HG02763 (cell line): ENCODE measurements around the gene TBC1D8.

Experiments used
- ATAC-seq: cut with Tn5 transposase; IDR thresholded peaks from one replicate; pipeline ENCODE4 v1.9.1; 2021; ENCODE audit warnings: mild to moderate bottlenecking, moderate library complexity; ENCODE audit not compliant: unreplicated experiment

The TBC1D8 gene

GRCh38 chr2:101162561-101163330, 11.6 kb upstream of the TBC1D8 start:
- ATAC-seq: no peak

- ATAC-seq: no peak
Observed at GRCh38 chr2:101161658-101162057, 10.5 kb upstream of the TBC1D8 start.

GRCh38 chr2:101160454-101160853, 9.3 kb upstream of the TBC1D8 start:
- no peak for ATAC-seq

DNA sequence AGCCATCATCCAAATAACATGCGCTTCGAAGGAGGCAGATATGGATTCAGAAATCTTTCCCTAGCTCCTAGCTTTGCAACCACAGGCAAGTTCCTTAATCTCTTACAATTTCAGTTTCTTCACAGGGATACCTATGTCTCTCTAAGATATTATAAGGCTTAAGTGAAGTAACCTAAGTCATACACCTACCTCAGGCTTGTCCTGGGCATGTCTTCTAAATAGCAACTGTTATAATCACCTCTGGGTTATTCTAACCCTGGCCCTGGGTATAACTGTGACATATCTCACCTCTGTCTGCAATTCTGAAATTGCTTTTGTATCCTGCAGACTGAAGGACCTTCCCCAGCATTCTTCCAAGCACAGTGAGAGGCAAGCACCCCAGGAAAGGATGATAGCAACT, 8.3 kb upstream of the TBC1D8 start:
- ATAC-seq: no peak

DNA sequence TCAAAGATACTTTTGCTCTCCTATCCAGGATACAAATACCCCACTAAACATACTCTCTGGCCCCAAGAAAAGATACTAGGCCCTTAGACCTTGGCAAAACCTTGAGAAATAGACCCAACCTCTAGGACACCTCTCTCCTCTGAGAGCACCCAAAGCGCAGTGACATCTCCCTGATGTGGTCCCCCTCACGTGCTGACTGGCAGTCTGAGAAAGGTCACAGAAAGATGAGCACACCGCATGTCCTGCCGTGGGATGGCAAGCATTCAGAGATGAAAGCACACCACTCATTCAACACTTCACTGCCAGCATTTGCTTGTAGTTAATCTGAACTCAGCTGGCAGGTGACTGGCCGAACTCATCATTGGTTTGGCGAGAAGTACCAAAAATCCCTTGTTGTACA, 6.1 kb upstream of the TBC1D8 start:
- ATAC-seq: no peak

DNA sequence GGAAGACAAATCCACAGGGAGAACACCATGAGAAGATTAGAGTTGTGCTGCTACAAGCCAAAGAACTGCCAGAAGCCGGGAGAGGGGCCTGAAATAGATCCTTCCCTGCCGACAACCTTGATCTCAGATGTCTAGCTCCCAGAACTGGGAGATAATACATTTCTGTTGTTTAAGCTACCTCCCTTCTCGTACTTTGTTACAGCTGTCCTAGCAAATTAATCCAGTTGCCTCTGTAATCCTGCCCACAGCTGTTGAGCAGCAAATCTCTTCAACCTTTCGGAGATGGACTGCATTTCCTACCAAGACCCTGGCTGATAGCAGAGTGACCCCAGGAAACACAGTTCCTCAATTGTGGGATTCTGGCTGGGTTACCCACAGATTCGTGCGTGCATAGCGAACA, 2.6 kb upstream of the TBC1D8 start:
- ATAC-seq: no peak

DNA sequence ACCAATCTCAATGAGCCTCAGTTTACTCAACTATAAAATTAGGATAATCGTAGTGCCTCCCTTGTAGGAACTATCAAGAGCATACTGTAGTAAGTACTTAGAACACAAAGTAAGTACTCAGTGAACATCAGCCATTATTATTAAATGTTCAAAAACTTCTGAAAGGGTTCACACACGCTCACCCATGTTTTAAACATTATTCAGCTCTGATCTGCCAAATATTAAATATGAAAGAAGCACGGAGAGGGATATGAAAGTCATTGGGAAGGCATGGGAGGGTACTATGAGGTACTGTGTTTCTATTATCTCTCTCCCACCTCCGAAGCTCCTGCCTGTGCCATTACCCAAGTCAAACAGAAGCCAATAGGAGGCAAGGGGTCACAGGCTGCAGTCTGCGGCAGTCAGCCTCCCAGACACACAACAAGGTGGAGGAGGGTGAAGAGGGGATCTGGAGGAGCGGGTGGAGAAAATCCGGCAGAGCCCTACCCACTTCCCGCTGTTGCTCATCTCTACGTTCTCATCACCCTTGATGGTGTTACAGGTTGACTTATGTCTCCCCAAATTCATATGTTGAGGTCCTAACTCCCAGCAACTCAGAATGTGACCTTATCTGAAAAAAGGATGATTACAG, 2.0 kb upstream of the TBC1D8 start:
- ATAC-seq: no peak

DNA sequence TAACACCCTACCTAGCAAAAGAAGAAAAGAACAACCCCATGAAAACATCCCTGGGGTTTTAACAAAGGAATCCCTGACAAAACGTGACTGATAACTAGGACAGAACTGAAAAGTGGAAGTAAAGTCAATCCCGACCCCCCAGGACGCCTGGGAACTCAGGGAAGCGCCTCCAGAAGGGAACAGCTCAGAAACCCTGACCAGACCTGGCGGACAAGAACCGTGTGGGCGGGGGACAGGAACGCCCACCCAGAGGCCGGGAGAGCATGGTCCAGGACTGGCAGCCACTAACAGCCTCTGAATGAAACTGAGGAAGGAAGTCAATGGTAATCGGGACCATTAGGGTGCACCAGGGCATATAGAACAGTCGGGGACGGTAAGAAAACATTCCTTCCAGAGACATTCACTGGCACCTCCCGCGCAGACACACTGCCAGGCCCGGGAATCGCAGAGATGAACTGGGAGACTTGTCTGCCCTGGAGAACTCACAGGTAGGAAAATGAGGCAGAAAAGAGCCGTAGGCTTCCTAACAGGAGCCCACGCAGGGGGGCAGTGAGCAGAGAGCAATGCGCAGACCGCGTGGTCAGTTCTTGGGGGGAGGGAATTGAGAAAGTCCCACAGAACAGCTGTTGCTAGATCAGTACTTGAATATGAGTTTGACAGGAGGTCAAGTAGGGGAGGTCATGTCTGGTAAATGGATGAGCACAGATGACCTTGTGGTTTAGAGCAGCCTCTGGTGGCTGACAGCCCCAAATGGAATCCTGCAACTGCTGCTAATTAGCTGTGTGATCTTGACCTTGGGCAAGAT, 1.3 kb upstream of the TBC1D8 start:
- ATAC-seq: peak; percentile 54

- no peak for ATAC-seq
Observed at GRCh38 chr2:101151859-101152271, 683 bp upstream of the TBC1D8 start.

DNA sequence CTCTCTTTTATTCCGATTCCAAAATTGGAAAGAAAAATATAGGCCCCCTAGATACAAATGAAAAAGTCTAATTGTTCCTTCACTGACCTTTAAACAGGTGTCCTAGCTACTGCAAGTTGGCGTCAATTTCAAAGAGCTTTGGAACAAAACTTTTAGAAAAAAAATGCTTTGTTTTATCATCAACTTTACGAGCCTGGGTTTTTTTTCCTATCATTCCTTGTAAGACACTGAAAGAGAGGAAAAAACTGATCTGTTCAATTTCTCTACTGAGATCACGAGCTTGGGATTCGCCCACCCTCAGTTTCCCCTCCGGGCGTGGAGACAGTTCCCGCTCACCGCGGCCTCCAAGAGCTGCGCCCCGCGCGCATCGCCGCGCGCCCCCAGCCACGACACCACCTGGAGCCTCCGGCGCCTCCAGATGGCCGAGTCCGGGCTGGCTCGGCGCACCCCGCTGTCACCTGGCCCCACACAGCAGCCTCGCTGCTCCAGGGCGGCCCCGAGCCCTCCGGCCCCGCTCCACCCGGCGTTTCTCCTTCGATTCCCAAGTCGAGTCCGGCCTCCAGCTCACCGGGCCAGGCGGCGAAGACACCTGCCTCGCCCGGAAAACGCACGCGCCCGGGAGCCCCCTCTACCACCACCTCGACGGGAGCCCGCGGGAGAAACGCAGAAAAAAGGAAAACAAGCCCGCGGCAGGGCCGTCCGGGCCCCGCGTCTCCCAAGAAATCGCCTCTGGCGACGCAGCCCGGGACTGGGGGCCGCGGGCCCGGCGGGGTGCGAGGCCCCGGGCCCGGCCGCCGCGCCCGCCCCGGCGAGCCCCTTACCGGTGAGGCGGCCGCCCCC, 656 bp downstream of the TBC1D8 start:
- ATAC-seq: no peak

GRCh38 chr2:101149241-101150192, 1.7 kb downstream of the TBC1D8 start:
- no peak for ATAC-seq

- no peak for ATAC-seq
Observed at GRCh38 chr2:101148777-101149176, 2.4 kb downstream of the TBC1D8 start.

DNA sequence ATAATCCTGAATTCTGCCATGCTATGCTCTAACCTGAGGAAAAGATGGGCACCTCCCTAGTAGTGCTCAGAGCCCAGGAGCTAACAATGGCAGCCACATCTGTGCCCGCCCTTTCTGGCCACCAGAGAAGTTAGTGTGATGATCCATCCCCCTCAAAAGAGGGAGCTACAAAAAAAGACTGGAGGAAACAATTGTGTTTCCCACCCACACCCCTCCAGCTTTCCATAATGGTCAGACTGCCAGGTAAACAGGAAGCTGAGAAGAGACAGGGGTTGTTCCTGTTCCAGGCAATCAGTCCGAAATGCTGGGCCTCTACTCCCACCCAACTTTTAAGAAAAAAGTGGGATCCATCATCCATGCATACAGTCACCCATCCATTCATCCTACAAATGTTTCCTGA, 3.2 kb downstream of the TBC1D8 start:
- ATAC-seq: no peak

DNA sequence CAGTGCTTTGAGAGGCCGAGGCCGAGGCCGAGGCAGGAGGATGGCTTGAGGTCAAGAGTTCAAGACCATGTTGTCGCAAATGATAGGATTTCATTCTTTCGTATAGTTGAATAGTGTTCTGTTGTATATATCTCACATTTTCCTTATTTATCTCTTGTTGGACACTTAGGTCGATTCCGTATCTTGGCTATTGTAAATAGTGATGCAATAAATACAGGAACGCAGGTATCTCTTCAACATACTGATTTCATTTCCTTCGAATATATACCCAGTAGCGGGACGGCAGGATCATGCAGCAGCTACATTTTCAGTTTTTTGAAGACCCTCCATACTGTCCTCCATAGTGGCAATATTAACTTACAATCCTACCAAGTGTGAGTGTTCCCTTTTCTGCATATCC, 4.1 kb downstream of the TBC1D8 start:
- no peak for ATAC-seq

- ATAC-seq: no peak
Observed at GRCh38 chr2:101146535-101146934, 4.6 kb downstream of the TBC1D8 start.

DNA sequence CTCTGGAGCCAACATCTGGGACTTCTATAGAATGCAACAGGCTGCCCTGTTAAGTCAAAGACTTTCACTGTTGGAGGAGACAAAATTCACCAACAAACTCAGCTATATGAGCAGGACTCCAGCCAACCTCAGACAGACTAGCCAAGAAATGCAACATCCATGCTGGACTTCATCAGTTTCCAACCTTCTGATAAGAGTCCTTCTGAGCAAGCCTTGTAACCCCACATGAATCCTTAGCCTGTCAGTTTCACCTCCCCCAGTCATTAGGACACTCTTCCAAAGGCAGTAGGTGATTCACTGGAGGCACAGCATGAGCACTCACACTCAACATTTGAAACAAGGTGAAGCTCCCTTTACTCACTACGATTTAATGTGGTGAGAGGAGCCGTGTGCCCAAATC, 5.8 kb downstream of the TBC1D8 start:
- ATAC-seq: no peak

- ATAC-seq: no peak
Observed at GRCh38 chr2:101142163-101142562, 9.0 kb downstream of the TBC1D8 start.

DNA sequence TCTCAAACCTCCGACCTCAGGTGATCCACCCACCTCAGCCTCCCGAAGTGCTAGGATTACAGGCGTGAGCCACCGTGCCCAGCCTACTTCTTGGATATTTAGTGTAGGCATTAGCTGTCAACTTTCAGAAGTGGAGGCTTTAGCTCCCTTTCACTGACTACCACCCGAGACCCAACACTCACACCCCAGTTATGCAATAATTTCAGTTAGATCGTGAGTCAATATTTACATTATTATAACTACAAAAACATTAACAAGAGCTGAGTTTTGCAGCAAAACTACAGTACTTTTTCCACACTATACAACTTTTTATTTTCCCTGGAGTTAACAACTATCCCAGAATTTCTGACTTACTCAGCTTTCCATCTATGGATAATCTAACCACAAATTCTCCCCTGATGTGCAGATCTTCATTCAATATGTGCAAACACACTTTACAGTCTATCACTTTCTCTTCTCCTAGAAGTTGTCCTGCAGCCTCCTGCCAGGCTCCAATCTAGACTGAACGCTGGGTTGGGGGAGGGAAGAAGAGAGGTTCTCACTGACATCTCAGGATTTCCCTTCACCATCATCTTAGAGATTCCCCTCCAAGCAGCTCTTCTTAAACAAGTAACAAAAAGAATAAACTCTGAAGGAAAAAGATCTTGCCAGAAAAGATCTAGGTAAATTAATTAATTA, 10.1 kb downstream of the TBC1D8 start:
- ATAC-seq: no peak

DNA sequence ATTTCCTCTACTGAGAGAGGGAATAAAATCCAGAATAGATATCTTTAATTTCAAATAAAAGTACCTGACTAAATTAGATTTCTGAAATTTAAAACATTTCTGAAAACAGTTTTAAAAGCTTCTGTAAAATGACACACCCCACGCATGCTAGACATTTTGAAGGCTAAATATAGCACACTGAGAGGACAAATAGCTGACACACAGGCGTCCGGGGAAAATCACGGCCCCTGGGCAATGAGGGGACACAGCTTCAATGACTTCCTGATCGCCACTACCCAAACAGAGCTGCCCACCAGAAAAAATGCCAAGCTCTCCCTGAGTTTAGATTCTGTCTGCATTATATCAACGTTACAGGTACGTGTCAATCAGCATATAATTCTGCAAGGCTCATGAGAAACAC, 10.9 kb downstream of the TBC1D8 start:
- ATAC-seq: no peak
